HG02981 (cell line): ENCODE data around the gene CPNE4.

Experiments used
- ATAC-seq: cut with Tn5 transposase; IDR thresholded peaks from one replicate; pipeline ENCODE4 v1.9.1; 2021; ENCODE audit warnings: mild to moderate bottlenecking, moderate library complexity; ENCODE audit not compliant: unreplicated experiment

CPNE4 gene

GRCh38 chr3:132017137-132017536, 17.7 kb downstream of the CPNE4 start:
- no peak for ATAC-seq

- ATAC-seq: no peak
Observed at GRCh38 chr3:132016061-132017041, 18.5 kb downstream of the CPNE4 start.

- ATAC-seq: no peak
Observed at GRCh38 chr3:132014105-132014504, 20.7 kb downstream of the CPNE4 start.

DNA sequence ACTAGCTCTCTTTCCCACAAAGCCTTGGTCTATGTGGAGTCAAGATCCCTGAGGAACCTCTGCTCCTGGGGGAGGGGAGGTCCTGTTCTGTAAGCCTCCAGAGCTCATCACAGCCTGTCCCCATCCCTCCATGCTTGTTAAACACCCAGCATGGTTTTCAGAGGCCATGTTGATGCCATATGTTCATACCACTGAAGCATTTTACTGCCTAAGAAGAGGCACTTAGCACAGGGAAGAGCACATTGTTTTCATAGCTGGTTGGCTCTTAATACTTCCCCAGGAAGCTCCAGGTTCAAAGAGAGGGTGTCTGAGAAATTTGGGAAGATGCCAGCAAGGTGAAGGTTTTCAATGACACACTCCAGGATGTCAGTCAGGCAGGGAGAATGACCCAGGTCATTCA, 25.6 kb downstream of the CPNE4 start:
- ATAC-seq: no peak

DNA sequence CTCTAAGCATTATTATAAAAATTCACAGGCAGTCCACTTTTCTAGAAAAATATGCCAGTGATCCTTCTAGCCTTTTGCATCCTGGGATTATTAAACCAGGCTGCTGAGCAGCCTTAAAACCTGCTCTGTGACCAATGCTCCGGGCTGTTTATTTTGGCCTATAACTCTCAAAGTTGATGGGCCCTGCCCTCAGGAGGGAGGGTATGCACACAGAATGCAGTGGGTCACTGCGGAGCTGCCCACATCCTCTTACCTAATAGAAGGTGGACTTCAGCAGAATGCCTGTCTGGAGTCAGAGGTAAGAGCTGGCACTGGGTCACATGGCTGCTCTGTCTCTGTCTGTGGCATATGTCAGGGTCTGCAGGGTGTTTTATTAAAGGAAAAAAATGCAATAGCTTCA, 26.0 kb downstream of the CPNE4 start:
- no peak for ATAC-seq

- ATAC-seq: no peak
Observed at GRCh38 chr3:132007617-132008016, 27.2 kb downstream of the CPNE4 start.

GRCh38 chr3:132006605-132007204, 28.1 kb downstream of the CPNE4 start:
- ATAC-seq: peak; percentile 45

GRCh38 chr3:132004571-132004970, 30.2 kb downstream of the CPNE4 start:
- no peak for ATAC-seq

GRCh38 chr3:132003685-132004084, 31.1 kb downstream of the CPNE4 start:
- no peak for ATAC-seq

DNA sequence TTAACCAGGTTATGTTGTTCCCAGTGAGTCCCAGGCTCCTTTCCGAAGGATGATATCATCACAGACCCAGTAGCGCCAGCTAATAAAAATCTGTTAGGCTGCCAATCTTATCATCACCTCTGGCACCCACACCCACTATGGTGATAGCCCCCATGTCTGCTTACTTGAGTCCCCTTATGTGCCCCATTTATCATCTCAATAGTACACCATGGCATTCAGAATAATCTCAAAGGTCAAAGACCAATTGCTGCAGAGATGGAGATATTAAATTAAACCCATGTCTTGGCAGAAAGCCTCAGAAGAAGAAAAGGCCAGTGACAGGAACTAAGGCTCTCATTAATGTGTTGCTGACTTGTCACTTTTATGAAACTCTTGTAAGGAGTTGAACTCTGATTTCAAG, 32.8 kb downstream of the CPNE4 start:
- no peak for ATAC-seq

GRCh38 chr3:132001036-132001435, 33.8 kb downstream of the CPNE4 start:
- no peak for ATAC-seq

GRCh38 chr3:131998027-131998426, 36.8 kb downstream of the CPNE4 start:
- no peak for ATAC-seq

DNA sequence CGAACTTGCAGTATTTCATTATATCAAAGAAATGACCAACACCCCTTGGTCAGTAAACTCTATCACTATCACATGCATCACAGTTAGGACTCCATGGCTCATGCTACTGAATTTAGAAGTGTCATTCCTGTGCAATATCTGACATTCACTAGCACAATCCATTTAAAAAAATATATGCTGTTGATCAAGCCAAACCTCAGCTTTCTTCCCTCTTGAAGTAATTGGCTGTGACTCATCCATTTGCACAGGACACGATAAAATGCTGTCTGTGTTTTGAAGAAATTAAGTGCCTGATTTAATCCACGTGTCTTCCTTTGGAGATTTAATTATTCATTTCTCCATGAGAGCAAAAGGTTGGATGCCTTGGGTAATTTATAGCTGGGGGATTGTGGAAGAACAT, 38.9 kb downstream of the CPNE4 start:
- ATAC-seq: no peak

- ATAC-seq: no peak
Observed at GRCh38 chr3:131989318-131989717, 45.5 kb downstream of the CPNE4 start.

DNA sequence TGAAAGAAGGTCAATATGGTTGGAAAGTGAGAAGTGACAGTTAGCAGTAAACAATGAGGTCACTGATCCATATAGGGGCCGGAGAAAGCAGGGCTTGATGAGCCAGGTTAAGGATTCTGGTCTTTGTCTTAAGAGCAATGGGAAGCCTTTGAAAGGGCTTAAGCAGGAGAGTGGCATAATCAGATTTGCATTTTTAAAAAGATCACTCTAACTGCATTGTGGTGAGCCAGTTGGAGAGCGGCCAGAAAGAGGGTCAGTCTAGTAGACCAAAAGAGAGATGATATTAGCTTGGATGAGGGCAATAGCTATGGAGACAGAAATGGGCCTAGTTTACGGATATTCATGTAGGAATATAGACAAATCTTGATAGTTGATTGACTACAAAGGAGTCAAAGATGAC, 46.6 kb downstream of the CPNE4 start:
- no peak for ATAC-seq

GRCh38 chr3:131983689-131984088, 51.1 kb downstream of the CPNE4 start:
- ATAC-seq: no peak

DNA sequence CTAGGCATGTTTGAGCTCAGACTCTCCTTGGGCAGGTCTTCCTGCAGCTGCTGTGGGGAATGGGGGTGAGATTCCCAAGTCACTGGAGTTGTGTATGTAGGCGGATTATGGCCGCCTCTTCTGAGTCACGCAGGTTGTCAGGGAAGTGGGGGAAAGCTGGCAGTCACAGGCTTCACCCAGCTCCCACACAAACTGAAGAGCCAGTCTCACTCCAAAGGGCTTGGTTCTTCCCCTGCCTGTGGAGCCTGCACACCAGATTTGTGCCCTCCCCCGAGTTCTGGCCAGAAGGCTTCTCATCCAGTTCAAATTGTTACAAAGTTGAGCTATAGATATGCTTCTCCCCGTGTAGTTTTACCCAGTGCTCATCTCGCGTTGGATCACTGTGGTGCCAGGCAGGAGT, 53.5 kb downstream of the CPNE4 start:
- ATAC-seq: no peak

DNA sequence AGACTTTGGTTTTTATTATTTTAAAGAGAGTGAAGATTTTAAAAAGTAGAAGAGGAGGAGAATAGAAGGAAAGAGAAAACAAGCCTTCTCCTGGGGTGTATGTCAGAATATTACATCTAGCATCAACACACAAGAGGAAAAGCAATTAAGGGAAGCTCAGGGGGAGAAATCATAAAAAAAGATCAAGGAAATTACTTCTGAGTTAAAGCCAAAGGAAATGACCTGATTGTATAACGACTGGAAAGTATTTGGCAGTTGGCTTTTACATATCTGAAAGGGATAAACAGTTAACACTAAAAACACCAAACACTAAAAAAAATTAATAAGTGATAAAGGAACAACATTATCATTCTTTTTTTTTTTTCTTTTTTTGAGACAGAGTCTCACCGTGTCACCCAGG, 58.4 kb downstream of the CPNE4 start:
- no peak for ATAC-seq

GRCh38 chr3:131975047-131975446, 59.8 kb downstream of the CPNE4 start:
- ATAC-seq: no peak

- ATAC-seq: no peak
Observed at GRCh38 chr3:131973731-131974130, 61.1 kb downstream of the CPNE4 start.

GRCh38 chr3:131972550-131972949, 62.3 kb downstream of the CPNE4 start:
- ATAC-seq: no peak

GRCh38 chr3:131972091-131972490, 62.7 kb downstream of the CPNE4 start:
- no peak for ATAC-seq
